GM12864 (cell line): ENCODE measurements around the gene FADS6.
"Not testable (repeated sequence)": the region's sequence is repeated elsewhere in the genome, so short reads cannot be mapped to it uniquely, and the experiment has no call there.

Experiments
- DNase-seq: peaks from one replicate; pipeline ENCODE4 v3.0.0-alpha.2; 2011; ENCODE audit warnings: low read depth
- H3K4me3 ChIP-seq: 2 replicates; pipeline ENCODE4 v1.5.1; 2011; ENCODE audit warnings: mild to moderate bottlenecking, low read depth, low read length, control low read depth
- CTCF ChIP-seq: IDR thresholded peaks from 2 replicates; pipeline ENCODE4 v1.5.1; 2011; ENCODE audit warnings: low read depth, mild to moderate bottlenecking, moderate library complexity, low read length, control low read depth, inconsistent platforms; ENCODE audit errors: missing control alignments

Gene FADS6

GRCh38 chr17:74920306-74920620 is 26.8 kb upstream of the FADS6 start:
- no peak for TF ChIP-seq CTCF
- H3K4me3 ChIP-seq = no peak overlapping the region
- no peak for DNase-seq

- no peak for DNase-seq
- peak; percentile 37 for TF ChIP-seq CTCF
- H3K4me3 ChIP-seq = no peak overlapping the region
Observed at GRCh38 chr17:74919440-74920305, 26.2 kb upstream of the FADS6 start.

GRCh38 chr17:74918906-74919305 is 25.5 kb upstream of the FADS6 start:
- TF ChIP-seq CTCF = no peak
- no peak for DNase-seq
- no peak overlapping the region for H3K4me3 ChIP-seq

GRCh38 chr17:74917430-74917829 is 24.0 kb upstream of the FADS6 start:
- H3K4me3 ChIP-seq = no peak overlapping the region
- TF ChIP-seq CTCF = no peak
- DNase-seq = no peak

GRCh38 chr17:74916851-74917199 is 23.4 kb upstream of the FADS6 start:
- H3K4me3 ChIP-seq = no peak overlapping the region
- TF ChIP-seq CTCF = no peak
- no peak for DNase-seq

- no peak overlapping the region for H3K4me3 ChIP-seq
- DNase-seq = no peak
- TF ChIP-seq CTCF = no peak
Observed at GRCh38 chr17:74916136-74916850, 22.9 kb upstream of the FADS6 start.

- not testable (repeated sequence) for DNase-seq, H3K4me3 ChIP-seq
Observed at GRCh38 chr17:74911423-74911822, 18.0 kb upstream of the FADS6 start.

- not testable (repeated sequence) for H3K4me3 ChIP-seq, DNase-seq
Observed at GRCh38 chr17:74909097-74909496, 15.7 kb upstream of the FADS6 start.
